ENCODE data around the gene PLCB3. TPM values are rescaled to one million over a fixed set of nuclear protein-coding genes. Genes with fewer than 3 reads are reported as not detected.

PLCB3 gene
- total RNA-seq, 1 donor from 2014 or later, result 48.7 TPM

DNA sequence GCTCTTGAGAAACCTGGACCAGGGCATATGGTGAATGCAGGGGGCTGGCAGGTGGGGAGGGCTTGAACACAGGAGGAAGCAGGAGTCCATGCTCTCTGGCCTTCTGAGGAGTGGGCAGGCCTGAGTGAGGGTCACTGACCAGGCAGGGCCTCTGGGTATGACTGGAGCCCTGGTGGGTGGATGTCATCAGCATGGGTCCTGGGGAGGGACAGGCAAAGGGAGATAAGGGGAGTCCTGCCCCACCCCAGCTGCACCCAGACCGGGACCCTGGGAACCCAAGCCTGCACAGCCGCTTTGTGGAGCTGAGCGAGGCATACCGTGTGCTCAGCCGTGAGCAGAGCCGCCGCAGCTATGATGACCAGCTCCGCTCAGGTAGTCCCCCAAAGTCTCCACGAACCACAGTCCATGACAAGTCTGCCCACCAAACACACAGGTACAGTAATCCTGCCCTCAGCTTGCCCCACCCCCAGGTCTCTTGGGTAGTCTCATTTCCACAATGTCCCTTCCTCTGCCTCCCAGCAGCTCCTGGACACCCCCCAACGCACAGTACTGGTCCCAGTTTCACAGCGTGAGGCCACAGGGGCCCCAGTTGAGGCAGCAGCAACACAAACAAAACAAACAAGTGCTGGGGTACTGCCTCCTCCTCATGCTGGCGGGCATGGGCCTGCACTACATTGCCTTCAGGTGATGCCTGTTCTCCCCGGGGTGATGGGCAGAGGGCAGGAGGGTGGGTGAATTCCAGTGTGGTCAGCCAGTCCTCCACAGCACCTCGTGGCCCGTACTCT is 19.0 kb upstream of the PLCB3 start:
- no peak overlapping the region for H3K4me3 ChIP-seq (ENCODE audit: insufficient read depth, low read depth, low read length)
- H3K27ac ChIP-seq (ENCODE audit: low read depth, low read length), result no peak overlapping the region
- H3K27me3 ChIP-seq (ENCODE audit: insufficient read depth, low read length), result no peaks in the 10 kb centered on the region
- no peaks in the 10 kb centered on the region for H3K9me3 Mint-ChIP-seq (ENCODE audit: unreplicated experiment)
- H3K27ac Mint-ChIP-seq (ENCODE audit: unreplicated experiment), result no peak overlapping the region
- H3K36me3 Mint-ChIP-seq (ENCODE audit: low read depth, unreplicated experiment), result no peaks in the 10 kb centered on the region
- H3K9ac ChIP-seq (ENCODE audit: low read length), result no peak overlapping the region
- no peaks in the 10 kb centered on the region for H3K36me3 ChIP-seq (ENCODE audit: insufficient read depth, low read length)
- no peaks in the 10 kb centered on the region for H3K27me3 Mint-ChIP-seq (ENCODE audit: low read depth, unreplicated experiment)
- H3K4me1 Mint-ChIP-seq (ENCODE audit: low read depth, unreplicated experiment), result peaks cover 7% of the 10 kb centered on the region
- H3K79me2 ChIP-seq (ENCODE audit: insufficient read depth, low read length), result peaks cover 15% of the 10 kb centered on the region
- H2AFZ ChIP-seq (ENCODE audit: low read depth, low read length), result no peak overlapping the region
- H3K4me2 ChIP-seq (ENCODE audit: low read length), result no peak overlapping the region
- TF ChIP-seq, protein P1, sequence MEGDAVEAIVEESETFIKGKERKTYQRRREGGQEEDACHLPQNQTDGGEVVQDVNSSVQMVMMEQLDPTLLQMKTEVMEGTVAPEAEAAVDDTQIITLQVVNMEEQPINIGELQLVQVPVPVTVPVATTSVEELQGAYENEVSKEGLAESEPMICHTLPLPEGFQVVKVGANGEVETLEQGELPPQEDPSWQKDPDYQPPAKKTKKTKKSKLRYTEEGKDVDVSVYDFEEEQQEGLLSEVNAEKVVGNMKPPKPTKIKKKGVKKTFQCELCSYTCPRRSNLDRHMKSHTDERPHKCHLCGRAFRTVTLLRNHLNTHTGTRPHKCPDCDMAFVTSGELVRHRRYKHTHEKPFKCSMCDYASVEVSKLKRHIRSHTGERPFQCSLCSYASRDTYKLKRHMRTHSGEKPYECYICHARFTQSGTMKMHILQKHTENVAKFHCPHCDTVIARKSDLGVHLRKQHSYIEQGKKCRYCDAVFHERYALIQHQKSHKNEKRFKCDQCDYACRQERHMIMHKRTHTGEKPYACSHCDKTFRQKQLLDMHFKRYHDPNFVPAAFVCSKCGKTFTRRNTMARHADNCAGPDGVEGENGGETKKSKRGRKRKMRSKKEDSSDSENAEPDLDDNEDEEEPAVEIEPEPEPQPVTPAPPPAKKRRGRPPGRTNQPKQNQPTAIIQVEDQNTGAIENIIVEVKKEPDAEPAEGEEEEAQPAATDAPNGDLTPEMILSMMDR (IDR thresholded peaks at IDR 0.05; ENCODE audit: insufficient read depth, low read depth, low read length), result no peak
- TF ChIP-seq EZH2 (IDR thresholded peaks at IDR 0.05; ENCODE audit: insufficient read depth, low read length), result no peak
- FAIRE-seq (no peak), DNase-seq (ENCODE audit: low read depth) (no peak)
- H3K4me1 ChIP-seq (ENCODE audit: insufficient read depth, low read length), result peaks cover 23% of the 10 kb centered on the region
- H3K9me3 ChIP-seq (ENCODE audit: insufficient read depth, low read depth, low read length), result no peaks in the 10 kb centered on the region
- H3K4me3 Mint-ChIP-seq (ENCODE audit: unreplicated experiment), result peak overlapping the region; percentile 85
- peaks cover 12% of the 10 kb centered on the region for H4K20me1 ChIP-seq (ENCODE audit: insufficient read depth, low read length)

DNA sequence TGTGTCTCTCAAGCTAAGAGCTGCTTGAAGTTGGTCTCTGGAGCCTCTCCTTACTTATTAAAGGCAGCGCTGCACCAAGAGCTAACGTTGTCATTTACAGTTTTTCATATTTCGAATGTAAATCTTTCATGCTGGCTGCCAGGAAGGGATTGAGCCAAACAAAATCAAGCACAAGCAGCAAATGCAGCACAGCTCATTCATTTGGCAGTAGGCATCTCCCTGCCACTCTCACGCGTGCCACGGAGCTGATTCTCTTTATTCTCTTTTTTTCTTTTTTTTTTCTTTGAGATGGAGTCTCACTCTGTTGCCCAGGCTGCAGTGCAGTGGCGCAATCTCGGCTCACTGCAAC is 18.4 kb upstream of the PLCB3 start:
- peaks cover 3% of the 10 kb centered on the region for H3K4me1 Mint-ChIP-seq (ENCODE audit: low read depth, unreplicated experiment)
- no peak overlapping the region for H3K27ac ChIP-seq (ENCODE audit: low read depth, low read length)
- H3K9ac ChIP-seq (ENCODE audit: low read length), result no peak overlapping the region
- H3K4me2 ChIP-seq (ENCODE audit: low read length), result no peak overlapping the region
- H3K4me1 ChIP-seq (ENCODE audit: insufficient read depth, low read length), result peaks cover 20% of the 10 kb centered on the region
- TF ChIP-seq, protein P1 (IDR thresholded peaks at IDR 0.05; ENCODE audit: insufficient read depth, low read depth, low read length), result no peak
- no peaks in the 10 kb centered on the region for H3K9me3 ChIP-seq (ENCODE audit: insufficient read depth, low read depth, low read length)
- no peaks in the 10 kb centered on the region for H3K9me3 Mint-ChIP-seq (ENCODE audit: unreplicated experiment)
- H3K27me3 ChIP-seq (ENCODE audit: insufficient read depth, low read length), result no peaks in the 10 kb centered on the region
- H4K20me1 ChIP-seq (ENCODE audit: insufficient read depth, low read length), result peaks cover 11% of the 10 kb centered on the region
- DNase-seq (ENCODE audit: low read depth) (no peak), FAIRE-seq (no peak)
- no peaks in the 10 kb centered on the region for H3K27me3 Mint-ChIP-seq (ENCODE audit: low read depth, unreplicated experiment)
- no peak overlapping the region for H2AFZ ChIP-seq (ENCODE audit: low read depth, low read length)
- H3K4me3 Mint-ChIP-seq (ENCODE audit: unreplicated experiment), result peak overlapping the region; percentile 66
- no peaks in the 10 kb centered on the region for H3K36me3 Mint-ChIP-seq (ENCODE audit: low read depth, unreplicated experiment)
- H3K27ac Mint-ChIP-seq (ENCODE audit: unreplicated experiment), result no peak overlapping the region
- H3K4me3 ChIP-seq (ENCODE audit: insufficient read depth, low read depth, low read length), result no peak overlapping the region
- peaks cover 12% of the 10 kb centered on the region for H3K79me2 ChIP-seq (ENCODE audit: insufficient read depth, low read length)
- H3K36me3 ChIP-seq (ENCODE audit: insufficient read depth, low read length), result peaks cover 4% of the 10 kb centered on the region

DNA sequence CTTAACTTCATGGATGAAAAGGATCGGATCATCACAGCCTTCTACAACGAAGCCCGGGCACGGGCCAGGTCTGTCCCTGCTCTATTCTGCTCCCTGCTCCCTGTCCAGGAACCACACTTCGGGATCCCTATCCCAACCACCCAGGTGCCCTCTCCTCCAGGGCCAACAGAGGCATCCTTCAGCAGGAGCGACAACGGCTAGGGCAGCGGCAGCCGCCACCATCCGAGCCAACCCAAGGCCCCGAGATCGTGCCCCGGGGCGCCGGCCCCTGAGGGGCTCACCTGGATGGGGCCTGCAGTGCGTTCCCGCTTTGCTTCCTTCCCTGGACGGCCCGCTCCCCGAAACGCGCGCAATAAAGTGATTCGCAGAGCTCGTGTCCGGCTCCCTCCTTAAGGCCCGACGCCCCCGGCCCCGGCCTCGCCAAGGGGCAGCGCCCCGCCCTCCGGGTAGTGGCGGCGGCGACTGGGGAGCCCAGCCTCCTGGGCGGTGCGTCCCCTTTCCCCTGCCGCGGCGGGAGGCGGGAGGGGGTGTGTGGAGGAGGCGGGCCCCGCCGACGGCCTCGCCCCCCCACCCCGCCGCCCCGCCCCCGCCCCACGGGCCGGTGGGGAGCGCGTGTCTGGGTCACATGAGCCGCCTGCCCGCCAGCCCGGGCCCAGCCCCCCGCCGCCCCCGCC is 17.3 kb upstream of the PLCB3 start, which contains the start of gene VEGFB:
VEGFB (plus strand) TSS at position 672 of the 674 bp plus-strand sequence. CDS start 250 bp downstream, outside the sequence.
- Histone ChIP-seq H3K36me3 (ENCODE audit: insufficient read depth, low read length) (peaks cover 11% of the 10 kb centered on the region), H3K79me2 (ENCODE audit: insufficient read depth, low read length) (peaks cover 10% of the 10 kb centered on the region), H3K27ac (ENCODE audit: low read depth, low read length) (no peak within 1 kb of the TSS), H3K9ac (ENCODE audit: low read length) (peak within 1 kb of the TSS; percentile 64), H2AFZ (ENCODE audit: low read depth, low read length) (peak within 1 kb of the TSS; percentile 52), H3K4me1 (ENCODE audit: insufficient read depth, low read length) (peaks cover 20% of the 10 kb centered on the region), H3K9me3 (ENCODE audit: insufficient read depth, low read depth, low read length) (no peaks in the 10 kb centered on the region), H4K20me1 (ENCODE audit: insufficient read depth, low read length) (peaks cover 11% of the 10 kb centered on the region), H3K27me3 (ENCODE audit: insufficient read depth, low read length) (no peaks in the 10 kb centered on the region), H3K4me2 (ENCODE audit: low read length) (peak within 1 kb of the TSS; percentile 87), H3K4me3 (ENCODE audit: insufficient read depth, low read depth, low read length) (peak within 1 kb of the TSS; percentile 58)
- no peaks in the 10 kb centered on the region for H3K36me3 Mint-ChIP-seq (ENCODE audit: low read depth, unreplicated experiment)
- peak within 1 kb of the TSS; percentile 41 for H3K27ac Mint-ChIP-seq (ENCODE audit: unreplicated experiment)
- no peaks in the 10 kb centered on the region for H3K9me3 Mint-ChIP-seq (ENCODE audit: unreplicated experiment)
- no peak for TF ChIP-seq EZH2 (IDR thresholded peaks at IDR 0.05; ENCODE audit: insufficient read depth, low read length)
- TF ChIP-seq, protein P1 (IDR thresholded peaks at IDR 0.05; ENCODE audit: insufficient read depth, low read depth, low read length), result no peak
- H3K4me3 Mint-ChIP-seq (ENCODE audit: unreplicated experiment), result peak within 1 kb of the TSS; percentile 81
- no peaks in the 10 kb centered on the region for H3K27me3 Mint-ChIP-seq (ENCODE audit: low read depth, unreplicated experiment)
- DNase-seq (ENCODE audit: low read depth) (no peak), FAIRE-seq (no peak)
- H3K4me1 Mint-ChIP-seq (ENCODE audit: low read depth, unreplicated experiment), result peaks cover 3% of the 10 kb centered on the region

All from astrocyte (in vitro differentiated cells and primary cell).